ENCODE data around the gene SNTB2.

The SNTB2 gene

GRCh38 chr16:69338557-69339288 is 151.8 kb downstream of the SNTB2 start:
- no peak for TF ChIP-seq CTCF (IDR thresholded peaks at IDR 0.05)
- peak overlapping the region; percentile 55 to 92 for H3K27ac ChIP-seq
- DNase-seq (ENCODE audit: low spot score), result no peak
- H3K4me3 ChIP-seq, result peak overlapping the region; percentile 95

GRCh38 chr16:69339289-69340094 is 152.5 kb downstream of the SNTB2 start, which contains the start of the genes COG8 and NIP7:
Gene COG8 (minus strand): TSS chr16:69339564. CDS start chr16:69339552, 12 bp downstream.
Gene NIP7 (plus strand): TSS chr16:69339772. CDS start chr16:69339830, 58 bp downstream.
- peak; percentile 89 for TF ChIP-seq CTCF (IDR thresholded peaks at IDR 0.05)

GRCh38 chr16:69340095-69340644 is 153.2 kb downstream of the SNTB2 start:
- no peak for DNase-seq (ENCODE audit: low spot score)

More at GRCh38 chr16:69339289-69340094, 152.5 kb downstream of the SNTB2 start, which contains the start of the genes COG8 and NIP7:
- DNase-seq (ENCODE audit: low spot score), result peak; percentile 97
- H3K4me3 ChIP-seq, result peak within 1 kb of the TSS; percentile 95
- H3K27ac ChIP-seq, result peak within 1 kb of the TSS; percentile 55 to 92

GRCh38 chr16:69344171-69344570 is 157.2 kb downstream of the SNTB2 start:
- Histone ChIP-seq H3K27ac (no peak overlapping the region), H3K4me3 (no peak overlapping the region)
- TF ChIP-seq CTCF (IDR thresholded peaks at IDR 0.05), result no peak
- no peak for DNase-seq (ENCODE audit: low spot score)

More at GRCh38 chr16:69340095-69340644, 153.2 kb downstream of the SNTB2 start:
- peak overlapping the region; percentile 55 to 92 for H3K27ac ChIP-seq
- TF ChIP-seq CTCF (IDR thresholded peaks at IDR 0.05), result no peak
- H3K4me3 ChIP-seq, result peak overlapping the region; percentile 95

- Histone ChIP-seq H3K27ac (no peak overlapping the region), H3K4me3 (no peak overlapping the region)
- no peak for TF ChIP-seq CTCF (IDR thresholded peaks at IDR 0.05)
- DNase-seq (ENCODE audit: low spot score), result no peak
Measured at GRCh38 chr16:69345923-69346322, 159.0 kb downstream of the SNTB2 start.

- no peak overlapping the region for H3K27ac ChIP-seq
- no peak for DNase-seq (ENCODE audit: low spot score)
- no peak overlapping the region for H3K4me3 ChIP-seq
- no peak for TF ChIP-seq CTCF (IDR thresholded peaks at IDR 0.05)
Measured at GRCh38 chr16:69346683-69347082, 159.7 kb downstream of the SNTB2 start.
